HG02623 (cell line): ENCODE results near the gene RBMS3.
"Not testable (repeated sequence)": the region's sequence is repeated elsewhere in the genome, so short reads cannot be mapped to it uniquely, and the experiment has no call there.

ENCODE experiments used
- ATAC-seq: cut with Tn5 transposase; IDR thresholded peaks from one replicate; pipeline ENCODE4 v1.9.1; 2021; ENCODE audit warnings: moderate library complexity; ENCODE audit not compliant: unreplicated experiment

RBMS3 gene

DNA sequence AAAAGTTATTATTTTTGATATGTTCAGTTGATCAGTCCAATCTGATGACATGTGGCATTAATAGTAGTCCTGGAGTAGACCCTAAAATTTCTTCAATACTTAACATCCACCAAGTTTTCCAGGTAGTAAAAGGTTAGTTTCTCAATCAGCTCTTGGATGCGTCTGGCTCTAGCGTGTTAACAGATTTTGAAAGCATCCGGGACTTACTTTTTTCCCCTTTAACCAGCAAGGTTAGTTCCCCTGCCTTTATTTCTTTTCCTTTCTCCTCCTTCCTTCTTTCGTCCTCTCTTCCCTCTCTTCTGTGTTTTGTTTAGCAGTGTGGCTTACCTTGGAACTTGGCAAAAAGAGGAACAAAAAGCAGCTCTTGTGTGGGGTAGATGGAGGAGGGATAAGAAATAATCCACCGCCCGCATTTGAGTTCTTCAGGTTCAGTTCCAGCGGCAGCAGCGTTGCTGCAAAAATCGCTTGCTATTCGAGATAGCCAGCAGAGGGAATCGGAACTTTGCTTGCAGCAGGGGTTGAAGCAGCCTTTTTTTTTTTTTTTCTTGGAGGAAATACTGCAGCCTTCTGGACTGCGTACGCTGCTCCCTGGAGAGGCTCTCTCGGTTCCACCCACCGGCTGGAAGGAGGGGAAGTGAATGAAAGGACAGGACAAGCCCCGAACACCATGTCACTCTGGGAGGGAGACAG, at the start of gene RBMS3:
RBMS3 (plus strand) TSS at position 668 of the 690 bp plus-strand sequence.
- peak; percentile 27 for ATAC-seq

DNA sequence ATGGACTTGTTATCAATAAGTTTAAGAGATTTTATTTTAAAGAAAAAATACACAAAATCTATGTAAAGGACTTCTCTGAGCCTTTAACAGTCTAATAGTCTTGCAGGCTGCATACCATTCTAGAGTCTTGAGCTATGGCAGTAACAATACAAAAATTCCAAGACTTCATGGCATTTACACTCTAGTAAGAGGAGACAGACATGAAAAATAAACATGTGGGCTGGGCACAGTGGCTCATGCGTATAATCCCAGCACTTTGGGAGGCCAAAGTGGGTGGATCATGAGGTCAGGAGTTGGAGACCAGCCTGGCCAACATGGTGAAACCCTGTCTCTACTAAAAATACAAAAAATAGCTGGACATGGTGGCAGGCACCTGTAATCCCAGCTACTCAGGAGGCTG, 47.7 kb upstream of the RBMS3 start:
- not testable (repeated sequence) for ATAC-seq

DNA sequence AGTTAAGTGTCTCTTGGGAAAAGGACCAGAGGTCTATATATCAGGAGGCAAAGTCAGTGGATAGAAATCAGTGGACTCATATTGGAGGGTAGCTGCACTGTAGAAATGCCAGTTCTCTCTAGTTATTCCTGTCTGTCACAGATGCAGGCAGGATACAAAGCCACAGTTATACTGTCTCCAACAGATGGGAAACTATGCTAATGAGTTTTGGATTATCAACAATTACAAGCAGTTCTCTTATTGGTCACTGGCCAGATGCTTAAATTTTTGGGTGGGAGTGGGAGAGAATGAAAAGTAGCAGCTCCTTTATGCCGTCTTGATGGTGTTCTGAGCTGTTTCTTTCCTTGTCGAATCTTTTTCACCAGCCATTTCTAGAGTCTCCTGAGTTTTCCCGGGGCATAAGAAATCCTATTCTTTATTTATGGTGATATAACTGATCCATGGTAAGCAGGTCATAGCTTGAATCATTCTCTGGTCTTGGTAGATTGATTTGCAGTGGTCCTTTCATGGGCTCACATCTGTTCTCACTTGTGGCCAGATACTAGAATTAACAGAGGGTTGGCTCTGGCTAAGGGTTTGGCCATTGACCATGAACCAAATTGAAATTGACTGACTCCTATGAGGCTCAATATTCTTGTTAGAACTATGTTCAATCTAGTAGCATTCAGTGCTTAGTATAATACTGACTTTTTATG, 44.6 kb upstream of the RBMS3 start:
- ATAC-seq: no peak

DNA sequence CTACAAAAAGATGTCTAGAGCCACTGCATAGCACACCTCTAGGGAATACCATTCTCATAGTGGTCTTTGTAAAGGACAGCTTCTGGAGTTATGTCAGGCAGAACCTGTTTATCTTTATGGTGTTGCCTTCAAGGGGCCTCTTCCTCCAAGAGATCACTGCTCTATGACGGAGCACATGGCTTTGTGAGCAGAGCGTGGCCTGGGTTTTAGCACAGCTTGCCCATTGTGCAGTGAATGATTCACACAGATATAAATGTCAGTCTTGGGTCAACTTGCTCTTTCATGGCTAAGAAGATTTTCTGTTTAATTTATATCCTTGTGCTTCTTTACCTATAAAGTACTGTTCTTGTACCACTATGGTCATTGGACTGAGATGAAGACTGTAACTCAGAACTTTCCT, 41.5 kb upstream of the RBMS3 start:
- no peak for ATAC-seq

DNA sequence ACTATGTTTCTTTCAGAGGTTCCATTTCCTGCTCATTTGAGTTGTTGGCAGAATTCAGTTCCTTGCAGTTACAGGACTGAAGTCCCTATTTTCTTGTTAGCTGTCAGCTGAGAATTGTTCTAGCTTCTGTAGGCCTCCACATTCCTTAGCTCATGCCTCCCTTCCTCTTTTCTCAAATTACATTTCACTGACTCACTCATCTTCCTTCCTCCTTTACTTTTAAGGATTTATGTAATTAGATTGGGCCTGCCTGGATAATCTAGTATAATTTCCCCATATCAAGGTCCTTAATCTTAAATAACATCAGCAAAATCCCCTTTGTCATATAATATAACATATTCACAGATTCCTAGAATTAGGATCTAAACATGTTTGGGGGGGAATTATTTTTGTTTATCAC, 40.6 kb upstream of the RBMS3 start:
- no peak for ATAC-seq

DNA sequence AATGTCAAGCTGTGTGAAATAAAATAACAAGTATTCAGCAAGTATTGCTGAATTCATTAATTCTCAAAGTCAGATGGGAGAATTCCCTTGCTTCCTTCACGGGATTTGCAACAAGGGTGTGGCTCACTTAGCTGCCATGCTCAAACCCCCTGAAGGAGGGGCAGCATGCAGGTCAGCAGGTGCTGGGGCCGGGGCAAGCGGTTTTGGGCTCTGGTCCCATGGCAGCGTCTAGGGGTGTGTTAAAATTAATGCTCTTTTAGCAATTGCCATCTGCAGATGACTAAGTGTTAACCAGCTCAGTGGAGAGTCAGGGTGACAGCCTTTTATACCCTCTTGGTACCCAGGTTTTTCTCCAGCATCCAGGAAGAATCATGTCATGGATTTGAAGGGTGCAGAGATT, 40.0 kb upstream of the RBMS3 start:
- ATAC-seq: no peak

DNA sequence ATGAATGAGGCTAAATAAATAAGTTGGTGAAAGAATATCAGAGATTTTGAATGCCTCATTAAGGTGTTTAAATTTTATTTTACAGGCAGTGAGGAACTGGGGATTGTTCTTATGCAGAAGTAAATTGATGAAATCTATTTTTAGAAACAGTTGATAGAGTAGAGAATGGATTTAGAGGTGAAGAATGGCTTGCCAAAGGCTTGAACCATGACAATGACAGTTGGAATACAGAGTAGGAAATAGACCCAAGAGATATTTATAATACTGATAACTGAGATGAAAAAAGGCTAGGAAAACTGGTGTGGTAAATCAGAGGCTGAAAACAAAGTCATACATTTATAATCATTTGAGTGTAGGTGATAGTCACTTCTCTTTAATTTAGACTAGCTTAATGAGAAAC, 39.0 kb upstream of the RBMS3 start:
- ATAC-seq: no peak

DNA sequence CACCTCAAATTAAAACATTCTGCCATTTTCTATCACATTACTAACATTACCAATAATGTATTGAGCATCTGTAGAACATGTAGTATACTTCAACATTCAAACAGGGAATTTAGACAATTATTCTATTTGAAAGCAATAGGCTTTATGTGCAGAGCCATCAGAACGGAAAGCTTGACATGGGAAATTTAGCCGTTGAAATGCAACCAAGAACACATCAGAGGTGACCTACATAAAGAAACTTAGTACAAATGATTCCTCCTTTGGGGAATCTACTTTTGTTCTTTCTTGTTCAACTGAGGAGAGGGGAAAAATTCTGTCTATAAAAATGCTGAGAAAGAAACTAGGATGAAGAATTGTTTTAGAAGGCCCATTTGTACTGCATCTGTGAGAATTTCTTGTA, 38.6 kb upstream of the RBMS3 start:
- no peak for ATAC-seq

DNA sequence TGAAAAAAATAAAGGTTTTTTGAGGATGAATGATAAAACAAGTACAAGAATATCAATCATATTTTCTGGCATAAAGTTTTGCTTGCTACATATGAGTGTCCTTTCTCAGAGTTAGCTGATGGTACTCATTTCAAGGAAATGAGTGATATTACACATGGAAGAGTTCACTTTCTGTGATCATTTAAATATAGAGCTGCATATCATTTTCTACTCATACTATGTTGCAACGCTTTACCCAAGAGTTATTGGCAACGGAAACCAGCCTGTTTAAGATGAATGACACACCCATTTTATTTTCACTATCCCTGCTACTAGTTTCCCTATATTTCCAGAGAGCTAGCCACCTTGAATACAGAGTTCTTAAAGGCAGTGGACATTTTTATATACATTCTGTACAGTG, 35.4 kb upstream of the RBMS3 start:
- no peak for ATAC-seq

DNA sequence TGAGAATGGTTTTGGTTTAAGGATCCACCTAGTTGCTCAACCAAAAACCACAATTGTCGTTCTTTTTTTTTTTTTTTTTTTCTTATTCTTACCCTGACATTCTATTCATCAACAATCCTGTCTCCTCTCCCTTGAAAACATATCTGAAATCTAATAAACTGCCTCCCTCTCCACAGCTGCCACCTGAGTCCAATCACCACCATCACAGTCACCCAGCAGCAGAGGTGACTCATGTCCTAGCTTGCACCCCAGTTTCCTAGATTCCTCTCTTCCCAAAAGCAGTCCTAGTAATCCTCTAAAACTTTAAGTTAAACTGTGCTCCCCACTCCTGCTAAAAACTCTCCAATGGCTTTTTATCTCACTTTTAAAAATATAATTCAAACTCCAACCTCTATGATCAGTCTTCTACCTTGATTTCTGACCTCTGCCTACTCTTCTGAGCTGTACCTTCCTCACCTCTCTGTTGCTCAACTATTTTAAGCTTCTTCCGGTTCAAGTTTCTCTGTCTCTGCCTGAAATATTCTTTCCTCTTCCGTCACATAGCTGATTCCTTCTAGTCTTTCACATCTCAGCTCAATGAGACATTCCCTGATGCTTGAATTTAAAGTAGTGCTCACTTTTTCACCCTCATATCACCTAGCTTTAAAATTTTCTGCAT, 33.7 kb upstream of the RBMS3 start:
- ATAC-seq: no peak

DNA sequence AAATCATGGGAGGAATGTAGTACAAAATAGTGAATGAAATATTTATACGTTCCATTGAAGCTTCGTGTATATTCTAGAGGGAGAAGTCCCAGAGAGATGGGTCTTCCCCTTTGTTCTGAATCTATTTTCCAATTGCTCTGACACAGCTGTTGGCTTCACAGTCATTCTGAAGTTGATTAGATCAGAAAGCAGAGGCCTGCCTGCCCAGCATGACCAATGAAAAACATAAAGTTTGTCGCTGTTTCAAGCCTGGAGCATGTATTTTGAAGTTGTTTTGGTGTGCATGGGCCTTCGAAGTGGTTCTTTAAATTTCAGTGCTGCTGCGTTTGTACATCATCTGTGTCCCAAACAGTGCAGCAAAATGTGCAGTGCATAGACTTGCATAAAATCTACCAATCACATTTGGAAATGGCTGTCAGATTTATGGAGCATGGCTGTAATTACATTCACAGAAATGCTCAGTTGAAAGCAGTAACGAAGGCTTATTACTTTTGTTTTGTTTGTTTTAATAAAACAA, 31.0 kb upstream of the RBMS3 start:
- ATAC-seq: no peak

DNA sequence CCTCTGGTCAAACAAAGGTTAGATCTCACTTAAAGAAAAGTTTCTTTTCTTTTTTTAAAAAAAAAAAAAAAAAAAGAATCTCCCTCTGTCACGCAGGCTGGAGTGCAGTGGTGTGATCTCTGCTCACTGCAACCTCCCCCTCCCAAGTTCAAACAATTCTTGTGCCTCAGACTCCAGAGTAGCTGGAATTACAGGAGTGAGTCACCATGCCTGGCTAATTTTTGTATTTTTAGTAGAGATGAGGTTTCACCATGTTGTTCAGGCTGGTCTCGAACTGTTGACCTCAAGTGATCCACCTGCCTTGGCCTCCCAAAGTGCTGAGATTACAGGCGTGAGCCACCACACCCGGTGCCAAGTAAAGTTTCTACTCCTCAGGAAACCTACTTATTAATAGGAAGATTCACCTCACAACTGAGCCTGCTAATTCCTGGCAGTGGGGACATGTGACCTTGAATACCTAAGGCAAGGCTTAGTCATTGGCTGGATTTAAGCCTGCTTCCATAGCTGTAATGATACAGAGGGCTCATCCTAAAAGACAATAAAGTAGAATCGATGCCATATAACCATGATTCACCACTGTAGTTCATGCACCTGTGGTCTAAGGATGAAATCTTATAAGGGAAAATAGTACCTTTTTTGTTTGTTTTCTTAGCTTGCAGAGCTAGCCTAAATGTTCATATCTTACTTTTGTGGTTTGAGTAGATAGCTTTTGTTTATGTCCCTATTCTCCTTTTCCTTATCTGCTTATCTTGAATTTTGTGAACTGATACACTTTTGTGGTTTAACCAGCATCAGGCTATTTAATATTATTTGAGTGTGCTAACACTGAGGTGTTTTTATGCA, 24.8 kb upstream of the RBMS3 start:
- no peak for ATAC-seq

DNA sequence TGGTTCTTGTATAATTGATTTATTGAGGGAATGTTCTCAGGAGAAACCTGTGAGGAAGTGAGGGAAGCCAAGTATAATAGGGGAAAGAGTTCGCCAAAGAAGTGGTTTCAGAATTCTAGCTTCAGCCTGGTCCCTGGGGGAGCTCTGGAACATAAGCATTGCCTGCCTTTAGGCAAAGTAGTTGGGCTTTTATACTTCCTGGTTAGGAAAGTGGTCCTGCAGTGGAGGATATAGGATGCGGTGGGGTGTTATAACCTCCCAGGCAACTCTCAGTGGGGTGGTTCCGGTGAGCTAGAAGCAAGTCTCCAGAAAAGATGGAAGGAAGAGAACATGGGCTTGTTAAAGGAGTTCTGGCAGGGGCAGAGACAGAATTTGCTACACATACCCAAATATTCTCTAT, 22.7 kb upstream of the RBMS3 start:
- no peak for ATAC-seq

DNA sequence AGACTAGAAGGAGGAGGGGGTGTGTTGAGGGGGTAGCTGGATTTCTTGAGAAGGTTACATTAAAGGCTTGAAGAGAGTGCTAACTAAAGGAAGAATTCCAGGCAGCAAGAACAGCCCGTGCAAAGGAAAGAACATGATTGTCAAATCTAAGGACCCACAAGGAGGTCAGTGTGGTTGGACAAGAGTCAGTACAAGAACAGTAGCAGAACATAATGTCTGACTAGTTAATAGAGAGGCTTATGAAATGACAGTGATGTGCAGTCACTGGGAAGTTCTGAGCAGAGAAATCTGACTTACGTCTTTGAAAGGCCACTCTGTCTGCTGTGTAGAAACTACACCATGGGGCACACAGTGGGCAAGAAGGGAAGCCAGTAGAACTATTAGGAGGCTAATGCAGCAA, 19.8 kb upstream of the RBMS3 start:
- no peak for ATAC-seq

DNA sequence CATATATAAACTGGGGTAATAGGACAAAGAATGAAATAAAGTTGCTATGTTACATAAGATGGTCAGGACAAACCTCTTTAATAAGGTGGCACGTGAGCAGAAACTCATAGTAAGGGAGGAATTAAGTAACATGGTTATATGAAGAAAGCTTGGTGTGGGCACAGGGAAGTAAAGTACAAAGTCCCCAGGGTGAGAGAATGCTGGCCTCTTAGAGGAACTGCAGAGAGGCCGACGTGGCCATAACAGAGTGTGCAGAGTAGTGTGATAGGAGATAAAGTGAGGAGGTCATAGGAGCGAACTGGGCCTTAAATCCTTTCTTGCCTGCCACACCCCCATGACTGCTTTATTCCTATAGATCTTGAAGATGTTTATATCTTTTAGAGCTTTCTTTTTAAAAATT, 17.4 kb upstream of the RBMS3 start:
- no peak for ATAC-seq

DNA sequence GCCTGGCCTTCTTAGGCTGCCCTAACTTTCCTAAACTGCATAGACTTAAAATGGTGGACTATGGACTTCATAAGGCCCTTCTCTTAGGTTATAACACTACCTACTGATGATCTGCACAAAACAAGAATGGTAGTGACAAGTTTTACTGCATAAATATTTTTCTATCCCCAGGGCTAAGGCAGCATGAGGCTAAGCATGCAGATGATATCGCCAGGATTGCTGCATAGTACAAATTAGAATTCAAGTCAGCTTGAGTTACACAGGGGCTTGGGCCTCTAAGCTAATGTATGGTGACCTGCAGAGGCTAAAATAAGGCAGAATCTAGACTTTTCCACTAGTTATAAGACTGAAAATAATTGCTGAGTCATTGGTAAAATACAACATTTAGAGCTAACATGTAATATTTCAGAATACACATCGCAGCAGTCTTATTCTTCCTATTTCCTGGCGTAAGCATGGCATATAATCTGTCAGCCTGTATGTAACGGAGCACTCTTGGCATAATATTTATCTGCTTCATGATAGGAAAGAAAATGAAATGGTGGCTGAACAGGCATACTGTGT, 15.3 kb upstream of the RBMS3 start:
- no peak for ATAC-seq

DNA sequence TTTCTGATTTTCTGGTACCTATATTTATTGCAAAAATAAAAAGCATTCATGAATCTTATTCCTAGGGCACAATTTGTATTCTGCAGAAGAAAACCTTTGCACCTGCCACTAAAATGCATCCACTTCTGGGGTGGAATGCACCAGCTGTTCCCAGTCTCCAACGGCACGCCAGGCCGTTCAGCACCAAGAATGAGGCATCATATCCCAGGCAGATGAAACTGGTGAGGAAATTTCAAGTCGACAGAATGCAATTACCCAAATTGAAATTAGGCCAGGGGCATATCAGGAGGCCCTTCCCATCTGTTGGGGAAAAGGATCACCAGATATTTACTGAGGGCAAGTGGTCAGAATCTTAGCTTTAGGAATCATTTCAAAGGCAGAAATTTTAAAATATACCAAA, 13.6 kb upstream of the RBMS3 start:
- ATAC-seq: no peak

DNA sequence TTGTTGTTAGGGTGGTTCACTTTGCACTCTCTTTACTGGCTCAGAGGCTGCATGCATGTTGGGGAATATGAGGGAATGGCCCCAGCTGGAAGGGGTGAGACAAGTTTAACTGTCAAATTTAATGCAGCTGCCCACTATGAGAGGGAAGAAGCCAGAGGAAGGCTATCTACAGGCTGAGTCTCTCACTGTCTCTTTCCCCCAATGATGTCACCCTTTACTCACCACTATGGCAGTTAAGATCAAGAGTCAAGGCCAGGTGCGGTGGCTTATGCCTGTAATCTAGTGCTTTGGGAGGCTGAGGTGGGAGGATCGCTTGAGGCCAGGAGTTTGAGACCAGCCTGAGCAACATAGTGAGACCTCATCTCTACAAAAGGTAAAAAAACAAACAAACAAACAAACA, 12.2 kb upstream of the RBMS3 start:
- ATAC-seq: no peak

DNA sequence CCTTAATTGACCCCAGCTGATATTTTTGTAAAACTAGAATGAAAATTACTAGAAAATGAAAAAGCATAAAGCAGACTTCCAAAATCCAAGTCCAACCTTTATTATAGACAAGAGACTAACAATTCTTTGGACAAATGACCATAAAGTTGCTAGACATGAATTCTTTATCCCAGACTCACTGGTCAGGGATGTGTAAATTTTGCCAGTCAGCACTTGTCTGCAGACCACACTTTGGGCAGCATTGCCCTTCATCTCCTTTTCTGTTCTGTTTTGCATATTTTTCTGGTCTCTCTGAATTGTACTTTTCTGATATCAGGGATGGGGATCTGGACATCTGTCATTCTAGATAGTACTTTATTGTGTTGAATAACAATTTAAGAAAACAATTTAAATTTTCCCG, 10.1 kb upstream of the RBMS3 start:
- ATAC-seq: no peak

DNA sequence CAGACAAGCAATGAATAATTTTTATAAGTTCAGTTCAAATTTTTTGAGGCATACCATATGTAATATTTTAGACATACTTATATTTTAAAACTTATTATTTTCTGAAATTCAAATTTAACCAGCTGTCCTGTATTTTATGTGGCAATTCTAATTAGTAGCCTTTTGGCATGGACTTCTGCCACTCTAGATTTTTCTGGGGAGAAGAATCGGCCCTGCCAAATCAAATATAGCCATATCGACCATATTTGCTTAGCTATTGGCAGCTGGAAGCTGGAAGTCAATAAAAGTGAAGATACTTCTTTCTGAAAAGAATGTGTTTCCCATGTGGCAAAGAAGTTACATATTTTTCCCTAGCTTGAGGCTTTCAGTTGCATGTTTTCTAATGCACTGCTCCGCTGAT, 9.4 kb upstream of the RBMS3 start:
- ATAC-seq: no peak

DNA sequence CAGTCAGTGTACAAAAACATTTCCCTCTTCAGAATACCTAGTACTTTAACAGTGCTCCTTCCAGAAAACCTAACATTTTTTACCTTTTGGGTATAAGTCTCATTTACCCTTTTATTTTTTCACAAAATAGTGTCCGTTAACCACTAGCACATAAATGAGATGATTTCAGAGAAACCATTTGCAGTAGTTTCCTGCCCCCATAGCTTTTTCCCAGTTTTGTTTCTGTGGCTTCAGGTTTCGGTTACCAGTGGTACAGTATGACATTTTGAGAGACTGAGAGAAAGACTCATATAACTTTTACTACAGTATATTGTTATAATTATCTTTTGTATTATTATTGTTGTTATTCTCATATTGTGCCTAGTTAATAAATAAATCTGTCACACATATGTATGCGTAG, 6.2 kb upstream of the RBMS3 start:
- no peak for ATAC-seq
